Measurements from ENCODE around the gene SLC10A7.

SLC10A7 gene

GRCh38 chr4:146398404-146398803, 123.3 kb downstream of the SLC10A7 start:
- Histone ChIP-seq H4K20me1 (ENCODE audit: low read depth, low read length) (no peaks in the 10 kb centered on the region), H3K36me3 (ENCODE audit: low read length) (no peaks in the 10 kb centered on the region), H2AFZ (ENCODE audit: low read depth, low read length, severe bottlenecking) (no peak overlapping the region), H3K9me3 (ENCODE audit: insufficient read depth, low read length) (no peaks in the 10 kb centered on the region), H3K4me3 (ENCODE audit: insufficient read depth, low read length, poor library complexity, severe bottlenecking) (no peak overlapping the region), H3K27me3 (ENCODE audit: low read length) (no peaks in the 10 kb centered on the region), H3K79me2 (ENCODE audit: insufficient read depth, low read length) (no peaks in the 10 kb centered on the region), H3K4me2 (ENCODE audit: low read depth, low read length, poor library complexity, severe bottlenecking) (no peak overlapping the region), H3K9ac (ENCODE audit: low read length) (no peak overlapping the region), H3K27ac (ENCODE audit: low read depth, low read length) (no peak overlapping the region), H3K9me2 (replicated peaks; ENCODE audit: insufficient read depth, low read length) (no peaks in the 10 kb centered on the region), H3F3A (ENCODE audit: insufficient read depth) (no peaks in the 10 kb centered on the region)
- no peak for TF ChIP-seq EZH2phosphoT487 (conservative IDR thresholded peaks at IDR 0.05; ENCODE audit: low read length)

GRCh38 chr4:146389561-146389960, 132.2 kb downstream of the SLC10A7 start:
- Histone ChIP-seq H3K36me3 (ENCODE audit: low read length) (no peaks in the 10 kb centered on the region), H2AFZ (ENCODE audit: low read depth, low read length, severe bottlenecking) (no peak overlapping the region), H3K4me2 (ENCODE audit: low read depth, low read length, poor library complexity, severe bottlenecking) (no peak overlapping the region), H3K9ac (ENCODE audit: low read length) (no peak overlapping the region), H3K27me3 (ENCODE audit: low read length) (no peaks in the 10 kb centered on the region), H3F3A (ENCODE audit: insufficient read depth) (no peaks in the 10 kb centered on the region), H3K4me3 (ENCODE audit: insufficient read depth, low read length, poor library complexity, severe bottlenecking) (no peak overlapping the region), H3K9me3 (ENCODE audit: insufficient read depth, low read length) (no peaks in the 10 kb centered on the region), H3K27ac (ENCODE audit: low read depth, low read length) (no peak overlapping the region), H3K9me2 (replicated peaks; ENCODE audit: insufficient read depth, low read length) (no peaks in the 10 kb centered on the region), H4K20me1 (ENCODE audit: low read depth, low read length) (no peaks in the 10 kb centered on the region), H3K79me2 (ENCODE audit: insufficient read depth, low read length) (no peaks in the 10 kb centered on the region)
- no peak for TF ChIP-seq EZH2phosphoT487 (conservative IDR thresholded peaks at IDR 0.05; ENCODE audit: low read length)
- TF ChIP-seq CTCF (IDR thresholded peaks at IDR 0.05; ENCODE audit: insufficient read depth, low read length, poor library complexity, severe bottlenecking), result no peak

GRCh38 chr4:146382194-146382593, 139.5 kb downstream of the SLC10A7 start:
- no peak overlapping the region for H3K4me2 ChIP-seq (ENCODE audit: low read depth, low read length, poor library complexity, severe bottlenecking)
- H3K9ac ChIP-seq (ENCODE audit: low read length), result no peak overlapping the region

More at GRCh38 chr4:146382194-146382593, 139.5 kb downstream of the SLC10A7 start:
- no peak overlapping the region for H3K4me3 ChIP-seq (ENCODE audit: insufficient read depth, low read length, poor library complexity, severe bottlenecking)
- H4K20me1 ChIP-seq (ENCODE audit: low read depth, low read length), result no peaks in the 10 kb centered on the region; the same call in 1 of the 2 replicates
- no peaks in the 10 kb centered on the region for H3F3A ChIP-seq (ENCODE audit: insufficient read depth)
- TF ChIP-seq EZH2phosphoT487 (conservative IDR thresholded peaks at IDR 0.05; ENCODE audit: low read length), result no peak
- TF ChIP-seq CTCF (IDR thresholded peaks at IDR 0.05; ENCODE audit: insufficient read depth, low read length, poor library complexity, severe bottlenecking), result no peak
- no peaks in the 10 kb centered on the region for H3K27me3 ChIP-seq (ENCODE audit: low read length)
- H3K27ac ChIP-seq (ENCODE audit: low read depth, low read length), result no peak overlapping the region
- no peaks in the 10 kb centered on the region for H3K9me3 ChIP-seq (ENCODE audit: insufficient read depth, low read length)
- no peaks in the 10 kb centered on the region for H3K79me2 ChIP-seq (ENCODE audit: insufficient read depth, low read length)
- no peak overlapping the region for H2AFZ ChIP-seq (ENCODE audit: low read depth, low read length, severe bottlenecking)
- H3K9me2 ChIP-seq (replicated peaks; ENCODE audit: insufficient read depth, low read length), result no peaks in the 10 kb centered on the region
- no peaks in the 10 kb centered on the region for H3K36me3 ChIP-seq (ENCODE audit: low read length)

Measured in SU-DHL-6 (cell line).